Tracheal epithelial cell (primary cell): Measurements from ENCODE around the gene MEOX2. TPM values are rescaled to one million over a fixed set of nuclear protein-coding genes. Genes with fewer than 3 reads are reported as not detected.

Source experiments
- total RNA-seq: library from RNA; depleted of rRNA; stranded (reverse); fragments of >200 nt; gene quantifications from 2 replicates; pipeline ENCODE4 v1.2.1, GENCODE V29; 2014

Gene MEOX2
- total RNA-seq, result 0.21 TPM in 1 of 2 replicates, not detected in the other

DNA sequence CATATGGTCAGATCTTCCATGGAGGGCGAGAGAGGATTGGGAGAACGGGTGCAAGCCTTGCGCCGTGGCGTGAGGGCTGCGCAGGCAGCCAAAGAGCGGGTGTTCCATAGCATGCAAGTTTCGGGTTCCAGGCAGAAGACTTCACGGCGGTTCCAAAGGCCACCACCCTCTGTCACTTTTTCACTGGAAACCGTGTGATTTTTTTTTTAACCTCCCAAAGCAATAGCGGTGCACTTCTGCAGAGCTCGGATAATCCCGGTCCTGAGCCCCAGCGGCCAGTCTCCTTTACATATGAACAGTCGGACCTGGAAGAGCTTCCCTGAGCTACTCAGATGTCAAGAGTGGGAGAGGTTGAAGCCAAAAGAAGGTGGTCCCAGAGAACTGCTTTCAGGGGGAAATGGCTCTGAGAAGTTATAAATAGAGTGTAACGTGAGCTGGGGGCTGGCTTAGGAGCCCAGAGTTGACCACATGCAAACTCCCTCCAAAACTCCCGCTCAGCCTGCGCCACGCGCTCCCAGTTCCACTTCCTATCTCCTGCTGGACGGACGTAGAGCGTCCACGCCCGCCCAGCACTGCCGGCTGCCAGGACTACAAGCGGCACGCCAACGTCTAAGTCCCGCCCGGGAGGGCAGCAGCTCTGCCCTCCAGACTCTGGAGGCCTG lies at the start of gene MEOX2:
TSS of gene MEOX2 (minus strand) at position 389 of the 662 bp plus-strand sequence. CDS start at position 108, 281 bp downstream.

DNA sequence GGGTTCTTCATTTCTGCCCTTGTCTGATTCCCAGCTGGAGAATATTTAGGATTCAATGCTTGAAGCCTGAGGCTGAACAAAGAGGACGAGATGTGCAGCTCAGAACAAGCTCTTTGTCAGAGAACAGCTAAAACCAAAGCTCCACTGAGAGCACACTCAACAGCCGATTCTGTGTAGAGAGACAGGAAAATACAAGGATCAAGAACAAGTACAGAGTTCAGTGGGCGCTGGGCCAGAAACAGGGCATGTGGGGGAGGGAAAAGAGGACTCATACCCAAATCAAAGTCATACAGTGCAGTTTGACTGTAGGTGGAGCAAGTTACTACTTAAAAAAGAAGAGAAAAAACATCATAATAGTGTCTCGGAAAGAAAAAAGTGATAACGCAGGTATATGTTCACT lies 124.6 kb downstream of the MEOX2 start, which contains the start of gene AGMO:
TSS of gene AGMO (minus strand) at position 181 of the 400 bp plus-strand sequence.

Other genes starting within 250 kb of the MEOX2 start
- gene AGMO, start 124.7 kb downstream of the MEOX2 start, total RNA-seq, result 0.24 and 0.43 TPM in 2 replicates